ENCODE measurements around the gene CPT1B. TPM values are rescaled to one million over a fixed set of nuclear protein-coding genes. Genes with fewer than 3 reads are reported as not detected.

The CPT1B gene
- polyA plus RNA-seq, 3 donors = 0.18 to 66.9 TPM; not detected in 1

DNA sequence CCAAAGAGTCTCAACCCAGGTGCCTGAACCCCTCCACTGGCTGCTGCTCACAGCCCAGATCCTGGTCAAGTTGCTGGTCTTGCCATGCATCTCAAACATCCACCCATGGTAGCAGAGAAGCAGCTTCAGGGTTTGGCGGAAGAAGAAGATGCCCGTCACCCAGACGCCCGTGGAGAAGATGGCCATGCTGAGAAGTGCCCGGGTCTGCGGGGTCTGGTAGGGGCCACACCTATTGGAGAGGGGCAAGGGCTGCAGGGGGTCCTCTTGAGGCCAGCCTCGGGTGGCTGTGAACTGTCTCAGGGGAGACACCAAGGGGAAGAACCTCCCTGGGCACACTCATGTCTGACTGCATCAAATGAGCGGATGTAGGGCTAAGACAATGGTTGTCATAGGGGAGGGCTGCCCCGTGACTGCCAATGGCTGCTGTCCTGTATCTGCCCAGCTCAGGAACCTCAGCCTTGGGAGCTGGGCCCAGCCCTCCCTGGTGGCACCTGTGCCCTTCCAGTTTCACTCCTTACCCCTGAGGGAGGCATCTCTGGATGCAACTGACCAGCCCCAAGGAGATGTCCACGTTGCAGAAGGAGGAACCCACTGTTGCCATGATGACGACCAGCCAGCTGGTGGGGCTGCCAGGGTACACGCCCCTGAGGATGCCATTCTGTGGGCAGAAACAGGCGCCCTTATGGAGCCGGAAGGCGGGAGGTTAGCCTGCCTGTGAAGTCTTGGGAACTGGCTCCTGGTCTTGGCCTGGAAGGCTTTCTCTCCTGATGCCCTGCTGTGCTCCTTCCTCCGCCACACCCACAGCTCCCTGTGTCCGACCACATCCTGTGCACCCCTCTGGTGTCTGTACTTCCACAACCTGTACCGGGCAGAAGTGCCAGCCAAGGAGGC is 1.2 kb downstream of the CPT1B start:
- no peaks in the 10 kb centered on the region for H3K27me3 ChIP-seq (ENCODE audit: control insufficient read depth in 2 of 2, insufficient read depth in 2 of 2, low read length in 2 of 2)
- 71% methylated on average over 15 of the region's 18 CpGs for WGBS (ENCODE audit: insufficient coverage)
- Mint-ChIP-seq H3K4me1 (peaks cover 32% of the 10 kb centered on the region), H3K27me3 (ENCODE audit: low read depth in 3 of 3) (peaks cover 2 to 11% (median 8%) of the 10 kb centered on the region in 3 donors), H3K4me3 (peak overlapping the region; percentile 4 to 21), H3K9me3 (no peaks in the 10 kb centered on the region), H3K36me3 (peaks cover 45 to 69% of the 10 kb centered on the region in 2 donors), H3K27ac (peak overlapping the region in 2 of 7 donors; percentile 40 to 53)
- intact Hi-C loops (cut with micrococcal nuclease) = loop anchor here in 1 of 2 donors (5.0 kb wide), 1 partner anchor 65 kb away; no protein-coding TSS in a partner anchor
- H3K4me3 ChIP-seq (replicated peaks in 1 of 3; ENCODE audit: low read depth in 2 of 3, low read length in 3 of 3) = no peak overlapping the region
- no peak overlapping the region for H3K4me2 ChIP-seq (replicated peaks; ENCODE audit: extremely low read depth, low read length, poor library complexity, severe bottlenecking)
- H2AFZ ChIP-seq (ENCODE audit: insufficient read depth, low read depth, low read length, poor library complexity, severe bottlenecking) = no peak overlapping the region
- H3K9ac ChIP-seq (ENCODE audit: insufficient read depth, low read length, poor library complexity, severe bottlenecking) = no peak overlapping the region
- H3K4me1 ChIP-seq (ENCODE audit: control insufficient read depth in 1 of 2, insufficient read depth in 2 of 2, low read length in 2 of 2) = peaks cover 20 to 32% of the 10 kb centered on the region in 2 donors
- H3K9me3 ChIP-seq (replicated peaks in 1 of 2; ENCODE audit: control insufficient read depth in 1 of 2, insufficient read depth in 1 of 2, low read length in 2 of 2) = no peaks in the 10 kb centered on the region
- no peak overlapping the region for H3K27ac ChIP-seq (ENCODE audit: low read depth in 1 of 2, low read length in 2 of 2)
- H4K20me1 ChIP-seq (ENCODE audit: insufficient read depth, low read length) = peaks cover 36% of the 10 kb centered on the region
- peaks cover 11% of the 10 kb centered on the region for H3K79me2 ChIP-seq (ENCODE audit: insufficient read depth, low read length)
- peaks cover 0 to 58% of the 10 kb centered on the region in 2 donors for H3K36me3 ChIP-seq (replicated peaks in 1 of 2; ENCODE audit: control insufficient read depth in 1 of 2, insufficient read depth in 2 of 2, low read length in 2 of 2)
- DNase-seq = peak in 1 of 3 donors; percentile 3
- TF ChIP-seq, protein P1, sequence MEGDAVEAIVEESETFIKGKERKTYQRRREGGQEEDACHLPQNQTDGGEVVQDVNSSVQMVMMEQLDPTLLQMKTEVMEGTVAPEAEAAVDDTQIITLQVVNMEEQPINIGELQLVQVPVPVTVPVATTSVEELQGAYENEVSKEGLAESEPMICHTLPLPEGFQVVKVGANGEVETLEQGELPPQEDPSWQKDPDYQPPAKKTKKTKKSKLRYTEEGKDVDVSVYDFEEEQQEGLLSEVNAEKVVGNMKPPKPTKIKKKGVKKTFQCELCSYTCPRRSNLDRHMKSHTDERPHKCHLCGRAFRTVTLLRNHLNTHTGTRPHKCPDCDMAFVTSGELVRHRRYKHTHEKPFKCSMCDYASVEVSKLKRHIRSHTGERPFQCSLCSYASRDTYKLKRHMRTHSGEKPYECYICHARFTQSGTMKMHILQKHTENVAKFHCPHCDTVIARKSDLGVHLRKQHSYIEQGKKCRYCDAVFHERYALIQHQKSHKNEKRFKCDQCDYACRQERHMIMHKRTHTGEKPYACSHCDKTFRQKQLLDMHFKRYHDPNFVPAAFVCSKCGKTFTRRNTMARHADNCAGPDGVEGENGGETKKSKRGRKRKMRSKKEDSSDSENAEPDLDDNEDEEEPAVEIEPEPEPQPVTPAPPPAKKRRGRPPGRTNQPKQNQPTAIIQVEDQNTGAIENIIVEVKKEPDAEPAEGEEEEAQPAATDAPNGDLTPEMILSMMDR (IDR thresholded peaks at IDR 0.05) = no peak

DNA sequence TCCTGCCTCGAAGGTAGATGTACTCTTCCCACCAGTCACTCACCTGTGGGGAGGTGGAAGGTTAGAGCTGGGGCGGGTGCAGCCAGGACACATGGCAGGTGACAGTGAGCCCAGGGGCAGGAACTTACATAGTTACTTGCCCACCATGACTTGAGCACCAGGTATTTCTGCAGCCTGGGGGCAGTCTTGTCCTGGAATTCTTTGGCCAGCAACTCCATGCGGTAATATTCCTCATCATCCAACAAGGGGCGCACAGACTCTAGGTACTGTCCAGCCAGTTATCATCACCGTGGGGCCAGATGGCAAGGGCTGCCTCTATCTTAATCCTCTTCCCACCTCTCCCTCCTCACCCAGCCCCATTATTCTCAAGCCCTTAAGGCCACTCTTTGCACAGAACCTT is 2.2 kb downstream of the CPT1B start:
- Mint-ChIP-seq H3K27ac (peak overlapping the region in 1 of 7 donors; percentile 21), H3K4me1 (peaks cover 23% of the 10 kb centered on the region), H3K4me3 (peak overlapping the region in 1 of 2 donors; percentile 13), H3K9me3 (no peaks in the 10 kb centered on the region), H3K27me3 (ENCODE audit: low read depth in 3 of 3) (peaks cover 2 to 11% (median 8%) of the 10 kb centered on the region in 3 donors), H3K36me3 (peaks cover 47 to 74% of the 10 kb centered on the region in 2 donors)
- Histone ChIP-seq H4K20me1 (ENCODE audit: insufficient read depth, low read length) (peaks cover 26% of the 10 kb centered on the region), H3K79me2 (ENCODE audit: insufficient read depth, low read length) (peaks cover 1% of the 10 kb centered on the region), H3K27ac (ENCODE audit: low read depth in 1 of 2, low read length in 2 of 2) (no peak overlapping the region), H3K4me3 (replicated peaks in 1 of 3; ENCODE audit: low read depth in 2 of 3, low read length in 3 of 3) (no peak overlapping the region), H3K36me3 (replicated peaks in 1 of 2; ENCODE audit: control insufficient read depth in 1 of 2, insufficient read depth in 2 of 2, low read length in 2 of 2) (peaks cover 6 to 65% of the 10 kb centered on the region in 2 donors), H3K9ac (ENCODE audit: insufficient read depth, low read length, poor library complexity, severe bottlenecking) (no peak overlapping the region), H2AFZ (ENCODE audit: insufficient read depth, low read depth, low read length, poor library complexity, severe bottlenecking) (no peak overlapping the region), H3K9me3 (replicated peaks in 1 of 2; ENCODE audit: control insufficient read depth in 1 of 2, insufficient read depth in 1 of 2, low read length in 2 of 2) (no peaks in the 10 kb centered on the region), H3K4me1 (ENCODE audit: control insufficient read depth in 1 of 2, insufficient read depth in 2 of 2, low read length in 2 of 2) (peaks cover 11 to 22% of the 10 kb centered on the region in 2 donors), H3K27me3 (ENCODE audit: control insufficient read depth in 2 of 2, insufficient read depth in 2 of 2, low read length in 2 of 2) (no peaks in the 10 kb centered on the region), H3K4me2 (replicated peaks; ENCODE audit: extremely low read depth, low read length, poor library complexity, severe bottlenecking) (no peak overlapping the region)
- 82% methylated on average over 4 of the region's 5 CpGs for WGBS (ENCODE audit: insufficient coverage)
- TF ChIP-seq, protein P1 (IDR thresholded peaks at IDR 0.05) = no peak
- peak in 1 of 3 donors; percentile 3 for DNase-seq
- intact Hi-C loops (cut with micrococcal nuclease) = loop anchor here in 1 of 2 donors (5.0 kb wide), 1 partner anchor 64 kb away; no protein-coding TSS in a partner anchor

All from CD14-positive monocyte (primary cell).